HG02840 (cell line): Measurements from ENCODE around the gene PNMA8B.
"Not testable (repeated sequence)": the region's sequence is repeated elsewhere in the genome, so short reads cannot be mapped to it uniquely, and the experiment has no call there.

ENCODE experiments used
- ATAC-seq: cut with Tn5 transposase; IDR thresholded peaks from one replicate; pipeline ENCODE4 v1.9.1; 2021; ENCODE audit warnings: mild to moderate bottlenecking, moderate library complexity, moderate number of reproducible peaks; ENCODE audit not compliant: unreplicated experiment, low FRiP score

Gene PNMA8B

GRCh38 chr19:46514589-46515289 lies 19.1 kb upstream of the PNMA8B start:
- no peak for ATAC-seq

DNA sequence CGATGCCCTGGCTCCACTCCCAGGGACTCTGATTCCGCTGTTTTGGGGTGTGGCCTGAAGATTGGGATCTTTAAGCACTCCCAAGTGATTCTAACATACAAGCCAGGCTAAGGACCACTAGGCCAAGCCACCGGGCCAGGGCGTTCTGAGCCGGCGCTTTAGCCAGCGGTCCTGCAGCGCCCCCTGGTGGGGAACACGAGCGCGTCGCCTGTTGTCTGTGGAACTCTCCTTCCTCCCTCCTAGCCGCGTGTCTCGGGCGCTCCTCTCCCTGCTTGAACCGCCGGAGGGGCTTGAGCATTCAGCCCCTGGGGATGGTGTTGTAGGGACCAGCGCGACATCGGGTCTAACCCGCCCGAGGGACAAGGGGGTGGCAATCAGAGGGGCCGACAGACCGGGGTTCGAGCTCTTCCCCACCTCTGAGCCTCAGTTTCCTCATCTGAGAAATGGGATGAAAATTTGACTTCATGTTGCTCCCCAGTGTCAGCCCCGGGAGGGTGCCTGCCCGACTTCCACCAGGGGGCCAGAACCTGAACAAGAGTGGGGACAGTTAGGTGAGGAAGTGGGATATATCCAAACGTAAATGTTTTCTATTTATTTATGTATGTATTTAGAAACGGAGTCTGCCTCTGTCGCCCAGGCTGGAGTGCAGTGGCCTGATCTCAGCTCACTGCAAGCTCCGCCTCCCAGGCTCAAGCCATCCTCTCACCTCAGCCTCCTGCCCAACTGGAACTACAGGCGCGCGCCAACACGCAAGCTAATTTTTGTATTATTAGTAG lies 18.0 kb upstream of the PNMA8B start:
- no peak for ATAC-seq

DNA sequence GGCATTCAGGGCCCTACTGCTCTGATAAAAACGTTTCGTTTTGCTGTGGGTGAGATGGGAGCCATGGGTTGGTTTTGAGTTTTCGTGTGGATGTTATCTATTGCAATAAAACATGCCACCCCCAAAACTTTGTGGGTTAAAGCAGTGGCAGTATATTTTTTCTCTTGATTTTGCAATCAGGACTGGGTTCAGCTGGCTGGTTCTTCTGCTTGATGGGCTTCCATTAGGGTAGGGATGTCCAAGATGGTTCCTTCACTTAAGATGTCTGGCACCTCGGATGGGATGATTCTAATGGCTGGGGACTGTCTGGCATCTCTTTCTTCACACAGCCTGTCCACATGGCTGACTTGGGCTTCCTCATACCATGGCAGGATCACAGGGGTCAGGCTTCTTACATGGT lies 15.6 kb upstream of the PNMA8B start:
- no peak for ATAC-seq

DNA sequence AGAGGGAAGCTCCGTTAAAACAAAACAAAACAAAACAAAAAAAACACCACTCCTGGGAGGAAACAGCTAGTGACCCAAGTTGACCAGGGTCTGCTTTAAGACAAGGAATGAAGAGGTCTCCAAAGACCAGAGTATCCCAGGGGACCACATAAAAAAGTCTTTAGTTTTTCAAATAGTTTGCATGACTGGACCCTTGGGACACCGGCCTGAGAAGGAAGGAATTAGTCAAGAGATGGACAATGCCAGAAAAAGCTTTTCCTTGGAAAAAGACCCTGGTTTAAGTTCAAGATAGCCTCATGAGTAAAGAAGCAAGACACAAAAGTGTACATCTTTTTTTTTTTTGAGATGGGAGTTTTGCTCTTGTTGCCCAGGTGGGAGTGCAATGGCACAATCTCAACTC lies 12.5 kb upstream of the PNMA8B start:
- ATAC-seq, result no peak

GRCh38 chr19:46503848-46504453 lies 8.3 kb upstream of the PNMA8B start:
- no peak for ATAC-seq

- no peak for ATAC-seq
Measured at GRCh38 chr19:46502891-46503290, 7.2 kb upstream of the PNMA8B start.

GRCh38 chr19:46499692-46500091 lies 4.0 kb upstream of the PNMA8B start:
- ATAC-seq, result no peak

GRCh38 chr19:46497773-46498172 lies 2.1 kb upstream of the PNMA8B start:
- no peak for ATAC-seq

- ATAC-seq, result not testable (repeated sequence)
Measured at GRCh38 chr19:46496886-46497285, 1.2 kb upstream of the PNMA8B start.

GRCh38 chr19:46496304-46496703 lies 637 bp upstream of the PNMA8B start:
- no peak for ATAC-seq

DNA sequence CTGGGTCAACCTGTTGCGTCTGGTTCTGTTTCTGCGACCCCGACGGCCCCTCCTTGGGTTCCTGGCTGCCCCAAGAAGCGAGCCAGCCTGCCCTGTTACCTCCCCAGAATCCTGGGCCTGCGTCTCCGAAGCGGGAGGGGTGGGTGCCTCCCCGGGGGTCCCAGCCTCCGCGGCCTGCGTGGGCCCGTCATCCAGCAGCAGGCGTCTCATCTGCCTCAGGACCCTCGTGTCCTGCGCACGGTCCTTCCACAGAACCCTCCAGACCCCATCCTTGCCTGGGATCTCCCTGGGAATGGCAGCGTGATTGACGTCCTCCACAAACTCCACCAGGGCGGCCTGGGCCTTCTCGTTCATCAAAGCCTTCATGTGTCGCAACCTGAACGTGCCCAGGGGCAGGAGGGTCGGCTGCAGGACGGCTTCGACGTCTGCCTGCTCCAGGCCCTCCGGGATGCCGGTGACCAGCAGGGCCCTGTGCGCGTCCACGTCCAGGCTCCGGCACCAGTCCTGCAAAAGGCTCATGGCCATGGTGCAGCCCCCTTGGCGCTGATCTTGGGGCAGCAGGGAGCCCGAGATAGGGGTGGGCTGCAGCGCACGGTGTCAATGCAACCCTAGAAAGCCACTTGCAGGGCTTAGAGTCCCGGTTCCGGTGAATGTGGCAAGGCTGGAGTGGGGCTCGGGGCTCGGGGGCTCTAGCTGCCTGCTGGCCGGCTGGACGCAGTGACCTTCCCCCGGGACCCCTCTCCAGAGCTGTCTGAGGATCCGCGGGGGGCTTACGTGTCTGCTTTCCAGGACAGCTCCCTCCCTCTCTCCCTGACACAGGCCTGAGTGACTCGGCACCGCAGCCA lies 504 bp downstream of the PNMA8B start:
- no peak for ATAC-seq

DNA sequence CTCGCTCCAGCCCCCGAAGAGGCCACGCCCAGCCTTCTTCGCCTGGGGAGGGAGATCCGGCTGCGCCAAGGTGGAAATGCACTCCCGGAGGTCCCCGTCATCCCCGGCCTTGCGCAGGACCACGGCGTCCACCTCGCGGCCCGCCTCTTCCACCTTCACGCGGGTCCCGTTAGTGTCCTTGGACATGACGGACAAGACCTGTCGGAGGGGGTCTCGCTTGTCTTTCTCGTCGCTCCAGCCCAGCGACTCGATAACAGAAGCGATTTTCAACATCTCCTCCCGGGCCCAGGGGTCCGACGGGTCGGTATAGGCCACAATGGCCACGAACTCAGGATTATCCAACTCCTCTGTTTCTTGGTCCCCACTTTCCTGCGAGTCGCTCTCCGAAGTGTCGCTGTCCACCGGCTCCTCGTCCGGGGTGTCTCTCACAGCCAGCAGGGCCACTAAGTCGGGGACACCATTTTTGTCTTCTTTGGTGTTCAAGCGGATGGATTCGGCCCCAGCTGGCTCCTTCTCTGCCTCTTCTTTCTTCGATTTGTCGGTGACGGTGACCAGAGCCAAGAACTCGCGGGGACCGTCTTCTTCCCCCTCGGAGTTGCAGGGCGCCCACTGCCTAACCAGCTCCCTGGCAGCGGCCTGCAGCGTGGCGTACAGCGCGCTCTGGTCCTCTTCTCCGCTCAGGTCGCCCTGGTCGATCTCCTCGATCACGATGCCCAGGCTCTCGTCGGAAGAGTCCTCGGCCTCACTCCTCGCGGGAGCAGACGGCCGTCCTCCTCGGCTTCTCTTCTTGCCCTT lies 1.3 kb downstream of the PNMA8B start:
- ATAC-seq, result no peak

DNA sequence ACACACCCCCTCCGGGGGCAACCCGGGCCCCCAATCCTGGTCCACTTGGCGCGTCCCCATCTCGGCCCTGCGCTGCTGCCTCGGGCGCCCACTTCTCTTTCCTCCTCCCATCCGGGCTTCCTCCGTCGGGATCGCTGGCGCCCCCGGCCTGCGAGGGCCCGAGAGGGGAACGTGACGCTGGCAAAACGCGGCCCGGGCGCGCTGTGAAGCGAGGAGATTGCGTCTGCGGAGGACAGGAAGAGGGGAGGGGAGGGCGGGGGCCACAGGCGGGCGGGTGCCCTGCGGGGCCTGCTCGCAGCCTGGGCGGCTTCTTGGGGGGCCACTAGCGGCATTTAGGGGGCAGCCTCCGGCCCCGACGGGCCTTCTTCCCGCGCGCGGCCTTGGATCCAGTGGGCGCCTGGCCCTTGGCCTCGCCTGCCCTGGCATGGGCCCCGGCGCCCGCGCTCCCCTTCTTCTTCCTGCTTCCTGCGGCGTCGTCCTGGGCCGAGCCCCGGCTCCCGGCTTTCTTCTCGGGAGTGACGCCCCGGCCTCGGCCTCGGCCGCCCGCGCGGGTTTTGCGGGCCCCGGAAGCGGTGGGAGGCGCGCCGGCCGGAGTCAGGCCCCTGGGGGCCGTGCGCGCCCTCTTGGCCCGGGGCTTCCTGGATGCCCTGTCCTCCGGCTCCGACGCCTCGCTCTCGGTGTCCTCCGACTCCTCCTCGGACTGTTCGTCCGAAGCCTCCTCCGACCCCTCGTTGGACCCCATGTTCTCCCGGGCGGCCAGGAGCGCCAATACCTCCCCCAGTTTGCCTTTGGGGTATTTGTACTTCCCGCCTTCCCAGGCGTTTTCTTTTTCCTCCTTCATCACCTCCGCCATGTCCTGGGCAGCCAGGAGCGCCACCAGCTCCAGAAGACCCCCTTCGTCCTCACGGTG lies 2.2 kb downstream of the PNMA8B start:
- no peak for ATAC-seq

GRCh38 chr19:46492841-46493235 lies 2.8 kb downstream of the PNMA8B start:
- ATAC-seq, result no peak

DNA sequence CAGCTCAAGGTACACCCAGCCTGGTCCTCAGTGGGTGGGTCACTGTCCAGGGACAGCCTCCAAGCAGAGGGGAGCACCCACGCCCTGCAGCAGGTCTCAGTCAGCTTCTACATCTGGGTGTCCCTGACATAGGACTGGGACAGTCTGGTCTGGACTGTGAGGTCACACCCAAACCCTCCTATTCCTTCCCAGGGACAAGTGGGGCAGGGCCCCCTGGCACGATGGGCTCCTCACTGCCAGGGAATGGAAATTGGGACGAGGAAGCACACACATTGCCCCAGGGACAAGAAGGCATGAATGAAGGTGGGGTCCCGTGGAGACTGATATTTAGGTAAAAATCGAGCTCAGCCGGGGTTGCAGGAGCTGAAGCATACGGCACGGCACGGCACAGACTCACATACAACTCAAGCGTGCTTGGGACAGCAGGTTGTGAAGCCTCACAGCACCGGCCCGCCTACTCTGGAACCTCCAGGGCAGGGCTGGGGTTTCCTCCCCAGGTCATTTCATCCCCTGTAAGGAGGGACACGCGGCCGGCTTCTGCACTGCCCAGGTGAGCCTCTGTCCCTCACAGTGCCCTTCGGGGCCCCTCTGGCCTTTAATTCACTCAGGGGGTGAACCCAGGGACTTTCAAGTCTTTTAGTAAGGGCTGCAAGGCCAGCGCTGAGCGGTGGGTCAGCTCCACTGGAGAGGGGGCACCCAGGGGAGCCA lies 3.5 kb downstream of the PNMA8B start:
- ATAC-seq, result no peak

GRCh38 chr19:46490774-46491173 lies 4.9 kb downstream of the PNMA8B start:
- ATAC-seq, result no peak

GRCh38 chr19:46489445-46490272 lies 6.0 kb downstream of the PNMA8B start:
- no peak for ATAC-seq
